ENCODE results near the gene LMTK3.

- TF ChIP-seq CTCF (IDR thresholded peaks at IDR 0.05; ENCODE audit: poor library complexity), result no peak
- TF ChIP-seq EZH2phosphoT487 (IDR thresholded peaks at IDR 0.05; ENCODE audit: low read depth, severe bottlenecking, unreplicated experiment), result no peak
- no peak for TF ChIP-seq EZH2 (IDR thresholded peaks at IDR 0.05; ENCODE audit: borderline replicate concordance)
These were observed 49.8 kb upstream of the LMTK3 start for GRCh38 chr19:48561412-48561811.

Data from hepatocyte (in vitro differentiated cells).